Measurements from ENCODE around the gene MMP2.
A peak's percentile ranks its signal among the peaks of the same experiment; 100 is the strongest.

Gene MMP2

DNA sequence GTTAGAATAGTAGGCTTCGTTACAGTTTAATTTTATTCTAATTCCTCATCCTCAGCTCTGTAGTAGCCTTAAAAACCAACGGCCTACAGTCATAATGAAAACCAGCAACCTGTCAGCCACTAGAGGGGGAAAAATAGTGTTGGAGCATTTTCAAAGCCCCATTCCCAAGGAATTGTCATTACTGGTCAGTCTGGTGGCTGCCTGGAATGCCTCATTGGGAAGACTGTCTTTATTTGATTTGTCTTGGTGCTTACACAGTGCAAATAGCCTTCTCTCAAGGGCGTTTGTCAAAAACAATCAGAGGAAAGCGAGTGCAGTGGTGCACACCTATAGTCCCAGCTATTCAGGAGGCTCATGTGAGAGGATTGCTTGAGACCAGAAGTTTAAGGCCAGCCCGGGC, 34.6 kb downstream of the MMP2 start:
- H3K27me3 ChIP-seq (ENCODE audit: insufficient read depth, low read length, poor library complexity) = no peaks in the 10 kb centered on the region

DNA sequence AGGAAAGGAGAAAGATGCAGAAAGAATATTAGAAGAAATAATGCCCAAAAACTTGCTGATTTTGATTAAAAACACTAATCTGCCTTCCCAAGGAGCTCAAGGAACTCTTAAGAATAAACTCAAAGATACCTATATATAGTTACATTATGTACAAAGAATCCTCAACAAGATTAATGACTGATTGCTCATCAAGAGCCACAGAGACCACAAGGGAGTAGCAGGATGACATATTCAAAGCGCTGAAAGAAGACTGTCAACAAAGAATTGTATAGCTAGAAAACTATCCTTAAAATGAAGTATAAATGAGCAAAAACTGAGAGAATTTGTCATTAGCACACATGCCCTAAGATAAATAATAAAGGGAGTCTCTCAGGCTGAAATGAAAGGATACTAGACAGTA, 36.1 kb downstream of the MMP2 start:
- no peak overlapping the region for H3K27ac ChIP-seq (ENCODE audit: low read depth, low read length)
- H2BK15ac ChIP-seq (replicated peaks; ENCODE audit: low read depth) = no peak overlapping the region
- H2BK5ac ChIP-seq (ENCODE audit: low read length) = no peak overlapping the region
- H3K27me3 ChIP-seq (ENCODE audit: insufficient read depth, low read length, poor library complexity) = no peaks in the 10 kb centered on the region
- H2AK5ac ChIP-seq (ENCODE audit: low read length) = no peak overlapping the region
- no peak overlapping the region for H3K56ac ChIP-seq (ENCODE audit: low read length)
- H3K4ac ChIP-seq (ENCODE audit: low read depth, low read length) = no peak overlapping the region
- no peak overlapping the region for H2BK120ac ChIP-seq (ENCODE audit: low read depth, low read length)
- H3K9ac ChIP-seq (ENCODE audit: low read length) = no peak overlapping the region
- no peaks in the 10 kb centered on the region for H3K79me2 ChIP-seq (ENCODE audit: control insufficient read depth, insufficient read depth, low read length)
- H4K5ac ChIP-seq (ENCODE audit: low read length) = no peak overlapping the region
- no peaks in the 10 kb centered on the region for H3K36me3 ChIP-seq (ENCODE audit: control insufficient read depth, insufficient read depth, low read length)
- H3K23ac ChIP-seq (ENCODE audit: low read length) = no peak overlapping the region
- no peak for DNase-seq
- H3K18ac ChIP-seq (ENCODE audit: low read length) = no peak overlapping the region
- H3K4me3 ChIP-seq (ENCODE audit: low read length) = no peak overlapping the region
- no peak overlapping the region for H3K4me2 ChIP-seq (ENCODE audit: low read length)
- no CpG with 5 or more reads among the region's 1 CpG for WGBS (ENCODE audit: extremely low coverage, insufficient coverage, low lambda C conversion rate)
- H4K8ac ChIP-seq (ENCODE audit: low read depth, low read length) = no peak overlapping the region
- no peaks in the 10 kb centered on the region for H3K79me1 ChIP-seq (ENCODE audit: low read length)
- no peaks in the 10 kb centered on the region for H3K4me1 ChIP-seq (ENCODE audit: control insufficient read depth, low read depth, low read length)

More for the DNA sequence above, 34.6 kb downstream of the MMP2 start:
- WGBS (ENCODE audit: extremely low coverage, insufficient coverage, low lambda C conversion rate) = no CpG with 5 or more reads among the region's 5 CpGs
- Histone ChIP-seq H2BK120ac (ENCODE audit: low read depth, low read length) (no peak overlapping the region), H3K4me3 (ENCODE audit: low read length) (no peak overlapping the region), H3K23ac (ENCODE audit: low read length) (no peak overlapping the region), H3K56ac (ENCODE audit: low read length) (no peak overlapping the region), H2BK5ac (ENCODE audit: low read length) (no peak overlapping the region), H3K79me1 (ENCODE audit: low read length) (no peaks in the 10 kb centered on the region), H3K79me2 (ENCODE audit: control insufficient read depth, insufficient read depth, low read length) (no peaks in the 10 kb centered on the region), H3K36me3 (ENCODE audit: control insufficient read depth, insufficient read depth, low read length) (no peaks in the 10 kb centered on the region), H3K4ac (ENCODE audit: low read depth, low read length) (no peak overlapping the region), H2AK5ac (ENCODE audit: low read length) (no peak overlapping the region), H2BK15ac (replicated peaks; ENCODE audit: low read depth) (no peak overlapping the region), H4K5ac (ENCODE audit: low read length) (no peak overlapping the region), H4K8ac (ENCODE audit: low read depth, low read length) (no peak overlapping the region), H3K4me2 (ENCODE audit: low read length) (no peak overlapping the region), H3K9ac (ENCODE audit: low read length) (no peak overlapping the region), H3K27ac (ENCODE audit: low read depth, low read length) (no peak overlapping the region), H3K18ac (ENCODE audit: low read length) (no peak overlapping the region), H3K4me1 (ENCODE audit: control insufficient read depth, low read depth, low read length) (no peaks in the 10 kb centered on the region)
- DNase-seq = no peak

GRCh38 chr16:55521792-55522191, 42.8 kb downstream of the MMP2 start:
- Histone ChIP-seq H3K27me3 (ENCODE audit: insufficient read depth, low read length, poor library complexity) (no peaks in the 10 kb centered on the region), H2BK5ac (ENCODE audit: low read length) (no peak overlapping the region), H3K4ac (ENCODE audit: low read depth, low read length) (no peak overlapping the region), H3K4me1 (ENCODE audit: control insufficient read depth, low read depth, low read length) (no peaks in the 10 kb centered on the region), H3K56ac (ENCODE audit: low read length) (no peak overlapping the region), H3K27ac (ENCODE audit: low read depth, low read length) (no peak overlapping the region), H3K36me3 (ENCODE audit: control insufficient read depth, insufficient read depth, low read length) (no peaks in the 10 kb centered on the region), H3K9ac (ENCODE audit: low read length) (no peak overlapping the region), H2AK5ac (ENCODE audit: low read length) (no peak overlapping the region), H4K5ac (ENCODE audit: low read length) (no peak overlapping the region), H3K79me1 (ENCODE audit: low read length) (no peaks in the 10 kb centered on the region), H3K18ac (ENCODE audit: low read length) (no peak overlapping the region), H4K8ac (ENCODE audit: low read depth, low read length) (no peak overlapping the region), H3K79me2 (ENCODE audit: control insufficient read depth, insufficient read depth, low read length) (no peaks in the 10 kb centered on the region), H3K4me3 (ENCODE audit: low read length) (no peak overlapping the region), H3K23ac (ENCODE audit: low read length) (no peak overlapping the region), H2BK120ac (ENCODE audit: low read depth, low read length) (no peak overlapping the region), H3K4me2 (ENCODE audit: low read length) (no peak overlapping the region), H2BK15ac (replicated peaks; ENCODE audit: low read depth) (no peak overlapping the region)
- no CpG with 5 or more reads among the region's 1 CpG for WGBS (ENCODE audit: extremely low coverage, insufficient coverage, low lambda C conversion rate)
- no peak for DNase-seq

GRCh38 chr16:55526441-55526840, 47.4 kb downstream of the MMP2 start:
- no peak overlapping the region for H3K56ac ChIP-seq (ENCODE audit: low read length)

GRCh38 chr16:55527885-55528284, 48.9 kb downstream of the MMP2 start:
- Histone ChIP-seq H4K5ac (ENCODE audit: low read length) (no peak overlapping the region), H3K27ac (ENCODE audit: low read depth, low read length) (no peak overlapping the region), H3K4me3 (ENCODE audit: low read length) (no peak overlapping the region), H2BK120ac (ENCODE audit: low read depth, low read length) (no peak overlapping the region), H3K23ac (ENCODE audit: low read length) (no peak overlapping the region), H3K56ac (ENCODE audit: low read length) (no peak overlapping the region), H3K36me3 (ENCODE audit: control insufficient read depth, insufficient read depth, low read length) (no peaks in the 10 kb centered on the region), H3K18ac (ENCODE audit: low read length) (no peak overlapping the region), H3K4ac (ENCODE audit: low read depth, low read length) (no peak overlapping the region), H2BK15ac (replicated peaks; ENCODE audit: low read depth) (no peak overlapping the region), H3K27me3 (ENCODE audit: insufficient read depth, low read length, poor library complexity) (no peaks in the 10 kb centered on the region), H2AK5ac (ENCODE audit: low read length) (no peak overlapping the region), H4K8ac (ENCODE audit: low read depth, low read length) (no peak overlapping the region), H3K4me1 (ENCODE audit: control insufficient read depth, low read depth, low read length) (no peaks in the 10 kb centered on the region), H3K4me2 (ENCODE audit: low read length) (no peak overlapping the region), H3K79me2 (ENCODE audit: control insufficient read depth, insufficient read depth, low read length) (no peaks in the 10 kb centered on the region), H3K79me1 (ENCODE audit: low read length) (no peaks in the 10 kb centered on the region), H3K9ac (ENCODE audit: low read length) (no peak overlapping the region), H2BK5ac (ENCODE audit: low read length) (no peak overlapping the region)
- DNase-seq = peak; percentile 11

More at GRCh38 chr16:55526441-55526840, 47.4 kb downstream of the MMP2 start:
- H3K27ac ChIP-seq (ENCODE audit: low read depth, low read length) = no peak overlapping the region
- no peak overlapping the region for H3K4ac ChIP-seq (ENCODE audit: low read depth, low read length)
- no peak overlapping the region for H3K23ac ChIP-seq (ENCODE audit: low read length)
- H2BK15ac ChIP-seq (replicated peaks; ENCODE audit: low read depth) = no peak overlapping the region
- no peak overlapping the region for H2AK5ac ChIP-seq (ENCODE audit: low read length)
- H3K4me2 ChIP-seq (ENCODE audit: low read length) = no peak overlapping the region
- no peak overlapping the region for H3K9ac ChIP-seq (ENCODE audit: low read length)
- H3K18ac ChIP-seq (ENCODE audit: low read length) = no peak overlapping the region
- no peak overlapping the region for H3K4me3 ChIP-seq (ENCODE audit: low read length)
- DNase-seq = no peak
- no peaks in the 10 kb centered on the region for H3K36me3 ChIP-seq (ENCODE audit: control insufficient read depth, insufficient read depth, low read length)
- H4K8ac ChIP-seq (ENCODE audit: low read depth, low read length) = no peak overlapping the region
- WGBS (ENCODE audit: extremely low coverage, insufficient coverage, low lambda C conversion rate) = no CpG with 5 or more reads among the region's 2 CpGs
- H3K4me1 ChIP-seq (ENCODE audit: control insufficient read depth, low read depth, low read length) = no peaks in the 10 kb centered on the region
- no peak overlapping the region for H2BK5ac ChIP-seq (ENCODE audit: low read length)
- no peaks in the 10 kb centered on the region for H3K79me1 ChIP-seq (ENCODE audit: low read length)
- no peaks in the 10 kb centered on the region for H3K27me3 ChIP-seq (ENCODE audit: insufficient read depth, low read length, poor library complexity)
- H3K79me2 ChIP-seq (ENCODE audit: control insufficient read depth, insufficient read depth, low read length) = no peaks in the 10 kb centered on the region
- H2BK120ac ChIP-seq (ENCODE audit: low read depth, low read length) = no peak overlapping the region
- no peak overlapping the region for H4K5ac ChIP-seq (ENCODE audit: low read length)

- no peak overlapping the region for H3K4me3 ChIP-seq (ENCODE audit: low read length)
- no peak overlapping the region for H3K9ac ChIP-seq (ENCODE audit: low read length)
- no peak overlapping the region for H3K4me2 ChIP-seq (ENCODE audit: low read length)
- no peak overlapping the region for H4K5ac ChIP-seq (ENCODE audit: low read length)
- no peaks in the 10 kb centered on the region for H3K79me2 ChIP-seq (ENCODE audit: control insufficient read depth, insufficient read depth, low read length)
- no peak overlapping the region for H3K18ac ChIP-seq (ENCODE audit: low read length)
- no peaks in the 10 kb centered on the region for H3K36me3 ChIP-seq (ENCODE audit: control insufficient read depth, insufficient read depth, low read length)
- no peak overlapping the region for H2BK5ac ChIP-seq (ENCODE audit: low read length)
- H3K4me1 ChIP-seq (ENCODE audit: control insufficient read depth, low read depth, low read length) = no peaks in the 10 kb centered on the region
- no peak overlapping the region for H2BK120ac ChIP-seq (ENCODE audit: low read depth, low read length)
- H2BK15ac ChIP-seq (replicated peaks; ENCODE audit: low read depth) = no peak overlapping the region
- no peak overlapping the region for H3K4ac ChIP-seq (ENCODE audit: low read depth, low read length)
- H3K27ac ChIP-seq (ENCODE audit: low read depth, low read length) = no peak overlapping the region
- H2AK5ac ChIP-seq (ENCODE audit: low read length) = no peak overlapping the region
- H4K8ac ChIP-seq (ENCODE audit: low read depth, low read length) = no peak overlapping the region
- H3K27me3 ChIP-seq (ENCODE audit: insufficient read depth, low read length, poor library complexity) = no peaks in the 10 kb centered on the region
- no peaks in the 10 kb centered on the region for H3K79me1 ChIP-seq (ENCODE audit: low read length)
- 100% methylated on average over 1 of the region's 2 CpGs for WGBS (ENCODE audit: extremely low coverage, insufficient coverage, low lambda C conversion rate)
- DNase-seq = no peak
- no peak overlapping the region for H3K23ac ChIP-seq (ENCODE audit: low read length)
- no peak overlapping the region for H3K56ac ChIP-seq (ENCODE audit: low read length)
Measured at GRCh38 chr16:55529018-55529417, 50.0 kb downstream of the MMP2 start.

Measured in mesendoderm (in vitro differentiated cells).